GM12872 (cell line): Measurements from ENCODE around the gene IRF5.

Source experiments
- TF ChIP-seq, protein P1 (sequence below): IDR thresholded peaks from 3 replicates; pipeline ENCODE4 v1.5.1; 2011; ENCODE audit warnings: low read depth, mild to moderate bottlenecking, low read length, moderate library complexity; ENCODE audit not compliant: insufficient read depth

The IRF5 gene

DNA sequence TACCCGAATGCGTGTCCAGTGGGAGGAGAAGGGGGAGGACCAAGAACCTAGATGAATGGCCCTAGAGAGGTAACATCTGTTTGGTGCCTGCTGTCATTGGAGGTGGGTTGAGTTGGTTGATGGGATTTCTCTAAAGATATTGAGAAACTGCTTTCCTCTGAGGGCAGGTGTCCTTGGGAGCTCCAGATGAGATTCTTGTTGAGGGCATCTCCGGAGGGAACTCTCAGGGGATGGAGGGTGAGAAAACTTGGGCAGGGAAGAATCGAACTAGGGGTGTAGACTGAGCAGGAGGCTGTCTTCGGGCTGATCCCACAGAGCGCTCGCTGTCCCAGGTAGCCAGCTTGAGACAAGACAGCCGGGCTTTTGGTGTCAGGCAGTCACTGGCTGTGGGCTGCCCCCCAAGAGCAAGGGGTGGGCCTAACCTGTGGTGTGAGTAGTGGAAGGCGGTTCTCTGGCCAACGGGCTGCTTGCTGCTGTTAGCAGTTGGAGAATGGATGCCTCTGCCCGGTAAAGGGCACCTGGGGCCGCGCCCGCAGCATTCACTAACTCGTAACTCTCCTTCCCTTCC lies 3.7 kb downstream of the IRF5 start:
- TF ChIP-seq, protein P1, sequence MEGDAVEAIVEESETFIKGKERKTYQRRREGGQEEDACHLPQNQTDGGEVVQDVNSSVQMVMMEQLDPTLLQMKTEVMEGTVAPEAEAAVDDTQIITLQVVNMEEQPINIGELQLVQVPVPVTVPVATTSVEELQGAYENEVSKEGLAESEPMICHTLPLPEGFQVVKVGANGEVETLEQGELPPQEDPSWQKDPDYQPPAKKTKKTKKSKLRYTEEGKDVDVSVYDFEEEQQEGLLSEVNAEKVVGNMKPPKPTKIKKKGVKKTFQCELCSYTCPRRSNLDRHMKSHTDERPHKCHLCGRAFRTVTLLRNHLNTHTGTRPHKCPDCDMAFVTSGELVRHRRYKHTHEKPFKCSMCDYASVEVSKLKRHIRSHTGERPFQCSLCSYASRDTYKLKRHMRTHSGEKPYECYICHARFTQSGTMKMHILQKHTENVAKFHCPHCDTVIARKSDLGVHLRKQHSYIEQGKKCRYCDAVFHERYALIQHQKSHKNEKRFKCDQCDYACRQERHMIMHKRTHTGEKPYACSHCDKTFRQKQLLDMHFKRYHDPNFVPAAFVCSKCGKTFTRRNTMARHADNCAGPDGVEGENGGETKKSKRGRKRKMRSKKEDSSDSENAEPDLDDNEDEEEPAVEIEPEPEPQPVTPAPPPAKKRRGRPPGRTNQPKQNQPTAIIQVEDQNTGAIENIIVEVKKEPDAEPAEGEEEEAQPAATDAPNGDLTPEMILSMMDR = no peak

DNA sequence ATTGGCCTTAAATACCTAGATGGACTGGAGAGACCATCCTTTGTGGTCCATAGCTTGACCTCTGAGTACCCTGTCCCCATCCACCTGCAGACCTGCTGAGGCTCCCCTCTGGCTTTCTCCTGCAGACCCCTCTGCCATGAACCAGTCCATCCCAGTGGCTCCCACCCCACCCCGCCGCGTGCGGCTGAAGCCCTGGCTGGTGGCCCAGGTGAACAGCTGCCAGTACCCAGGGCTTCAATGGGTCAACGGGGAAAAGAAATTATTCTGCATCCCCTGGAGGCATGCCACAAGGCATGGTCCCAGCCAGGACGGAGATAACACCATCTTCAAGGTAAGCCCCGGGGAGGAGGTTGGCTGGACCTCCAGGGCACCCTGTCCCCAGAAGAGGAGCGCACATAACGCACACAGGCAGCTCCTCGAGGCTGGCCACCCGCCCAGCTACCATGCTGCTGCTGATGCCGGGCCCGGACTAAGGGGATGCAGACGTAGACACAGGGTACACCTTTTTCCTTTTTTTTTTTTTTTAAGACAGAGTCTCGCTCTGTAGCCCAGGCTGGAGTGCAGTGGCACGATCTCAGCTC lies 4.3 kb downstream of the IRF5 start:
- TF ChIP-seq, protein P1 = no peak

DNA sequence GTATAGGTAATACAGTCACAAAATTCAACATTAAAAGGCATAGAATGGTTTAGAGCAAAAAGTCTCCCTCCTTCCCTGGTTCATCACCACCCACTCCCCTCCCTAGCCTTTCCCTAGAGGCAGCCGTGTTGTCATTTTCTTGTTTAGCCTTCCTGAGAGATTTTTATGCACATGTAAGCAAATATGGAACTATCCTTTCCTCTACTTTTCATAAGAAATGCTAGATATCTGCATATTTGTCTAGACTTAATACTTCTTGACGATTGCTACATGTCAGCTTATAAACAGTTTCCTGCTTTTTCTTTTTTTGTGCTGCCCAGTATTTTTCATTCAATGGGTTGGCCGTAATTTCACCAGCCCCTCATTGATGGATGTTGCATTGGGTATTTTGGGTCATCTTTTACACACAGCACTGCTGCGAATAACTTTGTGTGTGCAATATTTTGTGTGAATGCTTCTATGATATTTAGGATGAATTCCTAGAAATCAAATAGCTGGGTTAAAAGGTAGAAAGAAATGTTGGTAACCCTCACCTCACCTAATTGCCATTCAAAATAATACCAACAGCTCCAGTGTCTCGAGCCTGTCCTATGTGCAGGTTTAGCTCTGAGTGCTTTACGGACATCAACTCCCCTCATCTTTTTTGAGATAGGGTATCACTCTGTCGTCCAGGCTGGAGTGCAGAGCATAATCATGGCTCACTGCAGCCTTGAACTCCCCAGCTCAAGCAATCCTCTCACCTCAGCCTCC lies 6.9 kb downstream of the IRF5 start:
- TF ChIP-seq, protein P1 = no peak

DNA sequence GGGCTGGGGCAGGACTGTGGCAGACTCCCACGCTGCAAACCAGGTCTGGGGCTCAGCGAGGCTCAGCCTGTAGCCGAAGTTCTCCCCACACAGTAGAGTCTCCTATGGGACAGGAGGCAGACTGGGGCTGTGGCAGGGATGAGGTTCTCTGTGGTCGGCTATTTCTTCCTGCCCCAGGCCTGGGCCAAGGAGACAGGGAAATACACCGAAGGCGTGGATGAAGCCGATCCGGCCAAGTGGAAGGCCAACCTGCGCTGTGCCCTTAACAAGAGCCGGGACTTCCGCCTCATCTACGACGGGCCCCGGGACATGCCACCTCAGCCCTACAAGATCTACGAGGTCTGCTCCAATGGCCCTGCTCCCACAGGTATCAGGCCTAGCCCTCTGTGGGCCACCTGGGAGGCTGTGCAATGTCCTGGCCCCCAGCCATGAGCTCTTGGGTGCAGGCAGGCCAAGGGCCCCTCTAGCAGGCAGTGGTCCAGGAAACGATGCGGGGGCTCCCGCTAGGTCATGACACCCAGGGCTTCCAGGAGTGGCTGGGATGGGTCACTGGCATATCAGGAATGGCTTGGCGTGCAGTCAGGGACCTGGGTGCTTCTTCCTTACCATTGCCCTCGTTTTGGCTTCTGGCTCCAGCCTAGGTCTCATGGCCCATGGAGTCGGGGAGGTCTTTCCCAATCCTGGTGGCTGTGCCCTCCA lies 8.1 kb downstream of the IRF5 start:
- TF ChIP-seq, protein P1 = no peak

DNA sequence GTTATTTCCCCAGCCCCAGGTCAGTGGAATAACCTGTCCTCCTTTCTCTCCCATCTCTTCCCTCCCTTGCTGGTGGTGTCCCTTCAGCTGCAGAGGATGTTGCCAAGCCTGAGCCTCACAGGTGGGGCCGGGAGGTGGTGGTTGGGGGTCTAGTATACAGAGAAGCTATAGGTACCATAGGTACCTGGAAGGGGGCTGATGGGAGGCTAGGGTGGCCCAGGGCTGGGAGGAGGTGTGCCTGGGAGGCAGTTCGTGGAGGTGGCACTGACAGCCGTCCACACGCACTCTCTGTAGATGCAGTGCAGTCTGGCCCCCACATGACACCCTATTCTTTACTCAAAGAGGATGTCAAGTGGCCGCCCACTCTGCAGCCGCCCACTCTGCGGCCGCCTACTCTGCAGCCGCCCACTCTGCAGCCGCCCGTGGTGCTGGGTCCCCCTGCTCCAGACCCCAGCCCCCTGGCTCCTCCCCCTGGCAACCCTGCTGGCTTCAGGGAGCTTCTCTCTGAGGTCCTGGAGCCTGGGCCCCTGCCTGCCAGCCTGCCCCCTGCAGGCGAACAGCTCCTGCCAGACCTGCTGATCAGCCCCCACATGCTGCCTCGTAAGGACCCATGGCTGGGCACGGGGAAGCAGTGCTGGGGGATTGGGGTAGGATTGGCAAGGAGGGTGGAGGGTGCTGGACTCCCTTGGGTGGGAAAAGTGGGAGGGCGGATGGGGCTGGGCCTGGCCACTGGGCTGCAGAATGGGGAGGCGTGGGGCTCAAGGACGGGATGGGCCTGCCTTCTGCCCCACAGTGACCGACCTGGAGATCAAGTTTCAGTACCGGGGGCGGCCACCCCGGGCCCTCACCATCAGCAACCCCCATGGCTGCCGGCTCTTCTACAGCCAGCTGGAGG lies 9.5 kb downstream of the IRF5 start:
- TF ChIP-seq, protein P1 = peak; percentile 44

DNA sequence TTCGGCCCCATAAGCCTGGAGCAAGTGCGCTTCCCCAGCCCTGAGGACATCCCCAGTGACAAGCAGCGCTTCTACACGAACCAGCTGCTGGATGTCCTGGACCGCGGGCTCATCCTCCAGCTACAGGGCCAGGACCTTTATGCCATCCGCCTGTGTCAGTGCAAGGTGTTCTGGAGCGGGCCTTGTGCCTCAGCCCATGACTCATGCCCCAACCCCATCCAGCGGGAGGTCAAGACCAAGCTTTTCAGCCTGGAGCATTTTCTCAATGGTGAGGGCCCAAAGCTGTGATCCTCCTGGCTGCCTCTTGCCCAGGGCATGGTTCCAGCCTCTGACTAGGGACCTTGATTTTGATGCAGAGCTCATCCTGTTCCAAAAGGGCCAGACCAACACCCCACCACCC lies 10.1 kb downstream of the IRF5 start:
- TF ChIP-seq, protein P1 = no peak
